ENCODE data around the gene DCLRE1C. TPM values are rescaled to one million over a fixed set of nuclear protein-coding genes. Genes with fewer than 3 reads are reported as not detected.
"Not testable (repeated sequence)": the region's sequence is repeated elsewhere in the genome, so short reads cannot be mapped to it uniquely, and the experiment has no call there.

The DCLRE1C gene
- total RNA-seq, 2 donors from 2014 or later = 20.8 to 20.9 TPM

- Mint-ChIP-seq H3K36me3 (peaks cover 68 to 90% of the 10 kb centered on the region in 2 donors), H3K27ac (no peak overlapping the region), H3K9me3 (no peaks in the 10 kb centered on the region)
- ATAC-seq (no peak), DNase-seq (ENCODE audit: low spot score in 2 of 2) (no peak)
These were observed 37.3 kb downstream of the DCLRE1C start for GRCh38 chr10:14916600-14916999.

- Mint-ChIP-seq H3K9me3 (peaks cover 0 to 5% of the 10 kb centered on the region in 2 donors), H3K27ac (no peak overlapping the region), H3K36me3 (peaks cover 62 to 91% of the 10 kb centered on the region in 2 donors)
- ATAC-seq (no peak), DNase-seq (ENCODE audit: low spot score in 2 of 2) (no peak)
These were observed 42.1 kb downstream of the DCLRE1C start for GRCh38 chr10:14911801-14912200.

GRCh38 chr10:14910953-14911352 is 42.9 kb downstream of the DCLRE1C start:
- Mint-ChIP-seq H3K27ac (peak overlapping the region in 1 of 2 donors; percentile 6), H3K9me3 (peaks cover 0 to 5% of the 10 kb centered on the region in 2 donors), H3K36me3 (peaks cover 53 to 88% of the 10 kb centered on the region in 2 donors)
- ATAC-seq (no peak), DNase-seq (ENCODE audit: low spot score in 2 of 2) (no peak)

GRCh38 chr10:14909101-14909500 is 44.8 kb downstream of the DCLRE1C start:
- peaks cover 0 to 5% of the 10 kb centered on the region in 2 donors for H3K9me3 Mint-ChIP-seq
- H3K36me3 Mint-ChIP-seq = peaks cover 39 to 87% of the 10 kb centered on the region in 2 donors
- DNase-seq (ENCODE audit: low spot score in 2 of 2) (no peak), ATAC-seq (no peak)
- no peak overlapping the region for H3K27ac Mint-ChIP-seq

GRCh38 chr10:14907591-14907990 is 46.3 kb downstream of the DCLRE1C start:
- not testable (repeated sequence) for ATAC-seq; DNase-seq (ENCODE audit: low spot score in 2 of 2); H3K27ac Mint-ChIP-seq; H3K9me3 Mint-ChIP-seq
- H3K36me3 Mint-ChIP-seq = peaks cover 32 to 79% of the 10 kb centered on the region in 2 donors

GRCh38 chr10:14906765-14907164 is 47.1 kb downstream of the DCLRE1C start:
- Mint-ChIP-seq H3K9me3 (peaks cover 0 to 5% of the 10 kb centered on the region in 2 donors), H3K27ac (no peak overlapping the region), H3K36me3 (peaks cover 28 to 81% of the 10 kb centered on the region in 2 donors)
- no peak for DNase-seq (ENCODE audit: low spot score in 2 of 2)
- no peak for ATAC-seq

GRCh38 chr10:14905890-14906289 is 48.0 kb downstream of the DCLRE1C start:
- Mint-ChIP-seq H3K36me3 (peaks cover 21 to 72% of the 10 kb centered on the region in 2 donors), H3K9me3 (peaks cover 0 to 5% of the 10 kb centered on the region in 2 donors), H3K27ac (no peak overlapping the region)
- ATAC-seq (no peak), DNase-seq (ENCODE audit: low spot score in 2 of 2) (no peak)

GRCh38 chr10:14904864-14905263 is 49.0 kb downstream of the DCLRE1C start:
- Mint-ChIP-seq H3K27ac (no peak overlapping the region), H3K36me3 (peaks cover 17 to 62% of the 10 kb centered on the region in 2 donors)
- DNase-seq (ENCODE audit: low spot score in 2 of 2) = no peak

GRCh38 chr10:14904316-14904732 is 49.6 kb downstream of the DCLRE1C start:
- no peak overlapping the region for H3K27ac Mint-ChIP-seq
- H3K36me3 Mint-ChIP-seq = peaks cover 17 to 56% of the 10 kb centered on the region in 2 donors
- ATAC-seq = peak in 1 of 2 donors; percentile 61
- DNase-seq (ENCODE audit: low spot score in 2 of 2) = no peak
- peaks cover 0 to 5% of the 10 kb centered on the region in 2 donors for H3K9me3 Mint-ChIP-seq

More at GRCh38 chr10:14904864-14905263, 49.0 kb downstream of the DCLRE1C start:
- ATAC-seq = no peak
- peaks cover 0 to 5% of the 10 kb centered on the region in 2 donors for H3K9me3 Mint-ChIP-seq

- no peak for DNase-seq (ENCODE audit: low spot score in 2 of 2)
- Mint-ChIP-seq H3K27ac (no peak overlapping the region), H3K9me3 (no peaks in the 10 kb centered on the region), H3K36me3 (peaks cover 0 to 16% of the 10 kb centered on the region in 2 donors)
- no peak for ATAC-seq
These were observed 62.7 kb downstream of the DCLRE1C start for GRCh38 chr10:14891151-14891550.

GRCh38 chr10:14889318-14889717 is 64.6 kb downstream of the DCLRE1C start:
- no peak for DNase-seq (ENCODE audit: low spot score in 2 of 2)
- no peaks in the 10 kb centered on the region for H3K9me3 Mint-ChIP-seq

GRCh38 chr10:14884082-14884481 is 69.8 kb downstream of the DCLRE1C start:
- DNase-seq (ENCODE audit: low spot score in 2 of 2) = no peak
- Mint-ChIP-seq H3K36me3 (peaks cover 19% of the 10 kb centered on the region in 2 donors), H3K27ac (no peak overlapping the region), H3K9me3 (no peaks in the 10 kb centered on the region)
- ATAC-seq = peak; percentile 62 to 66

More at GRCh38 chr10:14889318-14889717, 64.6 kb downstream of the DCLRE1C start:
- Mint-ChIP-seq H3K27ac (no peak overlapping the region), H3K36me3 (peaks cover 0 to 16% of the 10 kb centered on the region in 2 donors)
- ATAC-seq = no peak

GRCh38 chr10:14880229-14880628 is 73.7 kb downstream of the DCLRE1C start:
- peaks cover 19 to 24% of the 10 kb centered on the region in 2 donors for H3K36me3 Mint-ChIP-seq
- no peak for DNase-seq (ENCODE audit: low spot score in 2 of 2)
- peak overlapping the region in 1 of 2 donors; percentile 82 for H3K27ac Mint-ChIP-seq
- ATAC-seq = no peak
- no peaks in the 10 kb centered on the region for H3K9me3 Mint-ChIP-seq

GRCh38 chr10:14879928-14880193 is 74.0 kb downstream of the DCLRE1C start:
- DNase-seq (ENCODE audit: low spot score in 2 of 2) (no peak), ATAC-seq (no peak)
- Mint-ChIP-seq H3K36me3 (peaks cover 19 to 24% of the 10 kb centered on the region in 2 donors), H3K9me3 (no peaks in the 10 kb centered on the region), H3K27ac (peak overlapping the region; percentile 82 to 98)

GRCh38 chr10:14879124-14879927 is 74.6 kb downstream of the DCLRE1C start:
- DNase-seq (ENCODE audit: low spot score in 2 of 2) (peak in 1 of 2 donors; percentile 31), ATAC-seq (peak; percentile 2 to 7)
- Mint-ChIP-seq H3K27ac (peak overlapping the region; percentile 82 to 98), H3K9me3 (no peaks in the 10 kb centered on the region), H3K36me3 (peaks cover 19 to 24% of the 10 kb centered on the region in 2 donors)

- peak; percentile 92 to 97 for ATAC-seq
These were observed 75.4 kb downstream of the DCLRE1C start, which contains the start of gene SUV39H2 for GRCh38 chr10:14878266-14879123. Gene SUV39H2, plus strand, starts transcription at chr10:14878866. Its CDS starts 23 bp downstream, at chr10:14878889.

GRCh38 chr10:14876764-14877163 is 77.1 kb downstream of the DCLRE1C start:
- no peaks in the 10 kb centered on the region for H3K9me3 Mint-ChIP-seq
- DNase-seq (ENCODE audit: low spot score in 2 of 2) (no peak), ATAC-seq (no peak)
- H3K27ac Mint-ChIP-seq = peak overlapping the region; percentile 82 to 96
- peaks cover 3 to 16% of the 10 kb centered on the region in 2 donors for H3K36me3 Mint-ChIP-seq

More at GRCh38 chr10:14878266-14879123, 75.4 kb downstream of the DCLRE1C start, which contains the start of gene SUV39H2:
- H3K27ac Mint-ChIP-seq = peak within 1 kb of the TSS; percentile 82 to 98
- no peaks in the 10 kb centered on the region for H3K9me3 Mint-ChIP-seq
- peak; percentile 93 to 95 for DNase-seq (ENCODE audit: low spot score in 2 of 2)
- peaks cover 19 to 24% of the 10 kb centered on the region in 2 donors for H3K36me3 Mint-ChIP-seq
